ENCODE data around the gene CHST15.

The CHST15 gene

GRCh38 chr10:124071141-124071540, 22.3 kb downstream of the CHST15 start:
- TF ChIP-seq EZH2phosphoT487 (IDR thresholded peaks at IDR 0.05; ENCODE audit: borderline replicate concordance) (no peak), CTCF (conservative IDR thresholded peaks at IDR 0.05; ENCODE audit: low read length) (no peak)
- H3K27me3 ChIP-seq (ENCODE audit: insufficient read depth, low read length, poor library complexity, severe bottlenecking) = no peaks in the 10 kb centered on the region
- H3K9me3 ChIP-seq (ENCODE audit: insufficient read depth, low read depth, low read length) = no peaks in the 10 kb centered on the region
- H4K20me1 ChIP-seq (ENCODE audit: insufficient read depth, low read length, poor library complexity, severe bottlenecking) = no peaks in the 10 kb centered on the region
- H3K36me3 ChIP-seq (ENCODE audit: insufficient read depth, low read length) = no peaks in the 10 kb centered on the region
- H3K79me2 ChIP-seq (ENCODE audit: insufficient read depth, low read length) = no peaks in the 10 kb centered on the region
- peaks cover 32% of the 10 kb centered on the region for H3K4me1 ChIP-seq (ENCODE audit: insufficient read depth, low read length, poor library complexity, severe bottlenecking)
- no peak overlapping the region for H3K9ac ChIP-seq (ENCODE audit: low read depth, low read length, poor library complexity, severe bottlenecking)
- no peaks in the 10 kb centered on the region for H3K9me2 ChIP-seq (replicated peaks; ENCODE audit: low read depth, low read length)
- no peak overlapping the region for H2AFZ ChIP-seq (ENCODE audit: low read length)
- H3F3A ChIP-seq (ENCODE audit: low read depth) = no peaks in the 10 kb centered on the region
- no peak overlapping the region for H3K4me3 ChIP-seq (ENCODE audit: low read length, poor library complexity, severe bottlenecking)
- H3K4me2 ChIP-seq (ENCODE audit: low read depth, low read length, poor library complexity, severe bottlenecking) = no peak overlapping the region

DNA sequence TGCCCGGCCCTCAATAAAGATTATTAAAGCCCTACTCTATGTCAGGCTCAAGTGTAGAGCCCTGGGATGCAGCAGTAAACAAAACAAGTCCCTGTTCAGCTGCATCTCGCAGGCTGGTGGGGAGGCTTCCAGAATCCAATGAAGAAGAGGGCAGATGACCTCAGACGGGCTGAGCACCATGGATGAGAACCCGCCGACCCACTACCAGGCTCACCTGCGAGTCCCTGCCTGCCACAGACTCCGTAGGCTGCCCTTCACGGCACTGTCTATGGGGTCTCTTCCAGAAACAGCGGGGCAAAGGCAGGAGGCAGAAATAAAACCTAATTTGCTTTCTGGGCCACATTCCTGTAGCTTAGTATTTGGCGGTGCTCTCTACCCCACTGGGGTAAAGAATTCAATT, 22.7 kb downstream of the CHST15 start:
- Histone ChIP-seq H4K20me1 (ENCODE audit: insufficient read depth, low read length, poor library complexity, severe bottlenecking) (no peaks in the 10 kb centered on the region), H3K4me3 (ENCODE audit: low read length, poor library complexity, severe bottlenecking) (no peak overlapping the region), H3K9me2 (replicated peaks; ENCODE audit: low read depth, low read length) (no peaks in the 10 kb centered on the region), H3K4me1 (ENCODE audit: insufficient read depth, low read length, poor library complexity, severe bottlenecking) (peaks cover 32% of the 10 kb centered on the region), H3K79me2 (ENCODE audit: insufficient read depth, low read length) (no peaks in the 10 kb centered on the region), H3K9ac (ENCODE audit: low read depth, low read length, poor library complexity, severe bottlenecking) (no peak overlapping the region), H3K27me3 (ENCODE audit: insufficient read depth, low read length, poor library complexity, severe bottlenecking) (no peaks in the 10 kb centered on the region), H3F3A (ENCODE audit: low read depth) (no peaks in the 10 kb centered on the region), H3K4me2 (ENCODE audit: low read depth, low read length, poor library complexity, severe bottlenecking) (no peak overlapping the region), H3K9me3 (ENCODE audit: insufficient read depth, low read depth, low read length) (no peaks in the 10 kb centered on the region), H3K36me3 (ENCODE audit: insufficient read depth, low read length) (no peaks in the 10 kb centered on the region), H2AFZ (ENCODE audit: low read length) (no peak overlapping the region)
- no peak for TF ChIP-seq CTCF (conservative IDR thresholded peaks at IDR 0.05; ENCODE audit: low read length)
- TF ChIP-seq EZH2phosphoT487 (IDR thresholded peaks at IDR 0.05; ENCODE audit: borderline replicate concordance) = no peak

GRCh38 chr10:124069341-124070264, 23.8 kb downstream of the CHST15 start:
- Histone ChIP-seq H2AFZ (ENCODE audit: low read length) (no peak overlapping the region), H3K9me2 (replicated peaks; ENCODE audit: low read depth, low read length) (no peaks in the 10 kb centered on the region), H3K4me3 (ENCODE audit: low read length, poor library complexity, severe bottlenecking) (no peak overlapping the region), H3K9me3 (ENCODE audit: insufficient read depth, low read depth, low read length) (no peaks in the 10 kb centered on the region), H3K4me1 (ENCODE audit: insufficient read depth, low read length, poor library complexity, severe bottlenecking) (peaks cover 27% of the 10 kb centered on the region), H3K79me2 (ENCODE audit: insufficient read depth, low read length) (no peaks in the 10 kb centered on the region), H3K4me2 (ENCODE audit: low read depth, low read length, poor library complexity, severe bottlenecking) (no peak overlapping the region), H3K27me3 (ENCODE audit: insufficient read depth, low read length, poor library complexity, severe bottlenecking) (no peaks in the 10 kb centered on the region), H3K36me3 (ENCODE audit: insufficient read depth, low read length) (no peaks in the 10 kb centered on the region), H3K9ac (ENCODE audit: low read depth, low read length, poor library complexity, severe bottlenecking) (no peak overlapping the region), H4K20me1 (ENCODE audit: insufficient read depth, low read length, poor library complexity, severe bottlenecking) (no peaks in the 10 kb centered on the region), H3F3A (ENCODE audit: low read depth) (no peaks in the 10 kb centered on the region)
- TF ChIP-seq EZH2phosphoT487 (IDR thresholded peaks at IDR 0.05; ENCODE audit: borderline replicate concordance) (no peak), CTCF (conservative IDR thresholded peaks at IDR 0.05; ENCODE audit: low read length) (no peak)

All from Loucy (cell line).